Endothelial cell of umbilical vein (primary cell): Measurements from ENCODE around the gene PPARD.

Experiments
- EZH2 ChIP-seq: IDR thresholded peaks from 2 replicates; pipeline ENCODE4 v1.6.1; 2012; ENCODE audit warnings: borderline replicate concordance, low read depth, mild to moderate bottlenecking, moderate library complexity, low read length, inconsistent platforms; ENCODE audit not compliant: severe bottlenecking
- JUN ChIP-seq: IDR thresholded peaks from 2 replicates; pipeline ENCODE4 v1.6.1; 2011; ENCODE audit warnings: borderline replicate concordance, low read depth; ENCODE audit not compliant: insufficient read length, insufficient read depth
- MYC ChIP-seq: IDR thresholded peaks from one replicate; pipeline ENCODE4 v1.6.1; 2011; ENCODE audit warnings: mild to moderate bottlenecking, low read depth, low read length
- POLR2A ChIP-seq: IDR thresholded peaks from 2 replicates; pipeline ENCODE4 v1.6.1; 2012; ENCODE audit warnings: low read depth, mild to moderate bottlenecking, control low read depth, low read length
- POLR2AphosphoS5 ChIP-seq: IDR thresholded peaks from 2 replicates; pipeline ENCODE4 v1.6.1; 2012; ENCODE audit warnings: low read depth, mild to moderate bottlenecking, control low read depth, low read length, moderate library complexity; ENCODE audit not compliant: insufficient read depth
- TF ChIP-seq, protein P1 (sequence below), 2 donors: IDR thresholded peaks; 1 replicate in 1 of 2; 2 replicates in 1 of 2; pipeline ENCODE4 v1.5.1; 2011; ENCODE audit warnings: low read length in 2 of 2, mild to moderate bottlenecking in 2 of 2, moderate library complexity in 2 of 2, control low read depth in 1 of 2, inconsistent platforms in 1 of 2, low read depth in 1 of 2; ENCODE audit not compliant: insufficient read depth in 1 of 2; ENCODE audit errors: extremely low read depth in 1 of 2

DNA sequence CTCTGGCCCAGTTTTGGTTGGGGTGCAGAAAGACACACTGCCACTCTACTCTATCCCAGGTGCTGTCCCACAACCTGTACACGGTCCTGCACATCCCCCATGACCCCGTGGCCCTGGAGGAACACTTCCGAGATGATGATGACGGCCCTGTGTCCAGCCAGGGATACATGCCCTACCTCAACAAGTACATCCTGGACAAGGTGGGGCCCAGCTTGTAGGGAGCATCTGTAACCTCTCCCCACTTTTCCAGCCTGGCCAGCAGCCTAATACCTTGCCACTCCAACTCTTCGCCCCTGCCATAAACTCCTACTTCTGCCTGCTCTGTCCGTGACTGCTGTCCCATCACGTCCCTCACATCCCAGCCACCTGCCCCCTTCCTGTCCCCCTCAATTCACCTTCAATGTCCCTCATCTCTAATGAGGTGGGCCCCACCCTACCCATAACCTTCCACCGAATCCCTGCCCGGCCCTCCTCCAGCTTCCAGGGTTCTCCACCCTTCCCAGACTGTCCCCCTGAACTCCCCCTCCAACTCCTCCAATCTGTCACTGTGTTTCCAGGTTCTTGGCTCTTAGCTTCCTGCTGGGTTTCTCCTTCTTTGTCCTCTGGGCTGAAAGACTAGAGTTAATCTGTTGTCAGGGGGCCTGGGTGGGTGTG, 32.6 kb upstream of the PPARD start:
- TF ChIP-seq POLR2AphosphoS5: no peak
- no peak for TF ChIP-seq POLR2A
- TF ChIP-seq, protein P1, sequence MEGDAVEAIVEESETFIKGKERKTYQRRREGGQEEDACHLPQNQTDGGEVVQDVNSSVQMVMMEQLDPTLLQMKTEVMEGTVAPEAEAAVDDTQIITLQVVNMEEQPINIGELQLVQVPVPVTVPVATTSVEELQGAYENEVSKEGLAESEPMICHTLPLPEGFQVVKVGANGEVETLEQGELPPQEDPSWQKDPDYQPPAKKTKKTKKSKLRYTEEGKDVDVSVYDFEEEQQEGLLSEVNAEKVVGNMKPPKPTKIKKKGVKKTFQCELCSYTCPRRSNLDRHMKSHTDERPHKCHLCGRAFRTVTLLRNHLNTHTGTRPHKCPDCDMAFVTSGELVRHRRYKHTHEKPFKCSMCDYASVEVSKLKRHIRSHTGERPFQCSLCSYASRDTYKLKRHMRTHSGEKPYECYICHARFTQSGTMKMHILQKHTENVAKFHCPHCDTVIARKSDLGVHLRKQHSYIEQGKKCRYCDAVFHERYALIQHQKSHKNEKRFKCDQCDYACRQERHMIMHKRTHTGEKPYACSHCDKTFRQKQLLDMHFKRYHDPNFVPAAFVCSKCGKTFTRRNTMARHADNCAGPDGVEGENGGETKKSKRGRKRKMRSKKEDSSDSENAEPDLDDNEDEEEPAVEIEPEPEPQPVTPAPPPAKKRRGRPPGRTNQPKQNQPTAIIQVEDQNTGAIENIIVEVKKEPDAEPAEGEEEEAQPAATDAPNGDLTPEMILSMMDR (IDR thresholded peaks at IDR 0.05; ENCODE audit: extremely low read depth in 1 of 2, insufficient read depth in 1 of 2, low read depth in 1 of 2, low read length in 2 of 2): no peak
- TF ChIP-seq MYC: no peak
- no peak for TF ChIP-seq JUN
- TF ChIP-seq EZH2: no peak
